Measurements from ENCODE around the gene HSDL1.

HSDL1 gene

GRCh38 chr16:84111525-84111924 is 33.5 kb downstream of the HSDL1 start:
- no peak for DNase-seq (ENCODE audit: low read depth, low spot score)

DNA sequence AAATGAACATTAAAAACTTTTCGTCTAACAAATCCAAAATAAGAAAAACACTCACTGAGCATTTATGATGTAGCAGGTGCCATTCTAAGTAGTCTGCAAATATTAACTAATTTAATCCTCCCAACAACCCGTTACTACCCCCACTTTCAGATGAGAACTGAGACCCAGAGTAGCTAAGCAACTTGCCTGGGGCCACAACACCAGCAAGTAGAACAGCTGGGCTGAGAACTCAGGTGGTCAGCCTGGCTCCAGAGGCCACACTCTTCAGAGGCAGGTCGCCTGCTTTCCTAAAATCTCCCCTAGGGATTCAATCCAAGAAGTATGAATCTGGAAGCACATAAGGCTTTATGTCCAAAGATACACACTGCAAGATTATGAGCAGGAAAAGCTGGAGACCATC is 34.5 kb downstream of the HSDL1 start:
- no peak overlapping the region for H3K27ac ChIP-seq

More at GRCh38 chr16:84111525-84111924, 33.5 kb downstream of the HSDL1 start:
- no peak overlapping the region for H3K27ac ChIP-seq

DNA sequence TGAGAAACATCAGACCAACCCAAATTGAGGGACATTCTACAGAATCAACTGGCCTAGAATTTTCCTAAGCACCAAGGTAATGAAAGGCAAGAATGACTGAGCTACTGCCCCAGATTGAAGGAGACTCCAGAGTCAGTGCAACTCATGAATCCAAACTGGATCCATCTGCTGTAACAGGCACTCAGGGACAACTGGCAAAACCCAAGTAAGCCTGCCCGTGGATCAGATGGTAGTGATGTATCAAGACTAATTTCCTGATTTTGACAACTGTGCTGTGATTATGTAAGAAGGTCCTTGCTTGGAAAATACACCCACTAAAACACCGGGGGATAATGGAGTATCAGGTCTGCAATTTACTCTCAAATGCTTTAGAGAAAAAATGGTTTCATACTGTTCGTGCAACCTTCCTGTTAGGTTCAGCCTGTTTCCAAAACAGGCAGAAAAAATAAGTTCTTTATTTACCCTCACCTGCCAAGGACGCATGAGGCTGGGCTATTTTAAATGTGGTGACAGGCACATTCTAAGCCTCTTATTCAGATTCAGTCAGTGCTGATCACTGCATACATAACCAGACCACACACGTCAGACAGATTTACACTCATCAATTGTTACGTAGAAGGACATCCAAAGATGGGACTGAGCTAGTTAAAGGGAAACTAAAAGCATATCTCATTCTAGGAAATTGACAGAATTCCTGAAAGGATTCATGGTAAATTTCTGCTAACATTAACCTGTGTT is 35.2 kb downstream of the HSDL1 start:
- peak; percentile 24 for DNase-seq (ENCODE audit: low read depth, low spot score)
- H3K27ac ChIP-seq, result no peak overlapping the region

More for the DNA sequence above, 34.5 kb downstream of the HSDL1 start:
- DNase-seq (ENCODE audit: low read depth, low spot score), result no peak

GRCh38 chr16:84107921-84108320 is 37.1 kb downstream of the HSDL1 start:
- no peak overlapping the region for H3K27ac ChIP-seq

GRCh38 chr16:84105948-84106740 is 38.8 kb downstream of the HSDL1 start:
- H3K27ac ChIP-seq, result no peak overlapping the region

More at GRCh38 chr16:84107921-84108320, 37.1 kb downstream of the HSDL1 start:
- DNase-seq (ENCODE audit: low read depth, low spot score), result no peak

GRCh38 chr16:84105301-84105815 is 39.6 kb downstream of the HSDL1 start:
- no peak overlapping the region for H3K27ac ChIP-seq
- DNase-seq (ENCODE audit: low read depth, low spot score), result no peak

More at GRCh38 chr16:84105948-84106740, 38.8 kb downstream of the HSDL1 start:
- no peak for DNase-seq (ENCODE audit: low read depth, low spot score)

DNA sequence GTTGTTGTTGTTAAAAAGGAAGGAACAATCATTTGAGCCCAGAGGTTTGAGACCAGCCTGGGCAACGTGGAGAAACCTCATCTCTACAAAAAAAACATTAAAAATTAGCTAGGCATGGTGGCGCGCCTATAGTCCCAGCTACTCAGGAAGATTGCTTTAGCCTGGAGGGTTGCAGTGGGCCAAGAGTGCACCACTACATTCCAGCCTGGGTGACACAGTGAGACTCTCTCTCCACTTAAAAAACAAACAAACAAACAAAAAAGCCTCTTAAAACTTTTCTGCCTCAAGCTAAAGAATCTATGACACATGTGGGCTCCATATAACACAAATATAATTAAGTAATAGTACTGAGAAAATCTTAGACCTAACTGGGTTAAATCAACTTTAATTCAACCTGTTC is 40.7 kb downstream of the HSDL1 start:
- no peak for DNase-seq (ENCODE audit: low read depth, low spot score)
- no peak overlapping the region for H3K27ac ChIP-seq

DNA sequence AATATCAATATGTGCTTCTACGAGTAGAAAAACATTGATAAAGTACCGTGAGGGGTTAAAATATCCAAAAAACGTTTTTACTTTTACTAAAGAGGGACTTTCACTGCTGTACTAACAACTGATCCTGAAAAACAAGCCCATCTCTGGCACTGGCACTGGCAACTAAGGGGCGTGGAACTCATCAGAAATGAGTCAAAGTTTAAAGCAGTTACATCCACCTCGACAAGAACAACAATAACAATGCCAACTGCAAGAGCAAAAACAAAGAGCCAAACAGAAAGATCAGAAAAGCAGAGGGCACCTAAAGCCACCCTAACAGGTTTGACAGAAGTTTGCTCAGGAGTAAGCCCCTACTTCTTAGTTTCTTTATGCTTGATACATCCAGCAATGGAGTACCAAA is 41.3 kb downstream of the HSDL1 start:
- no peak overlapping the region for H3K27ac ChIP-seq
- DNase-seq (ENCODE audit: low read depth, low spot score), result no peak

DNA sequence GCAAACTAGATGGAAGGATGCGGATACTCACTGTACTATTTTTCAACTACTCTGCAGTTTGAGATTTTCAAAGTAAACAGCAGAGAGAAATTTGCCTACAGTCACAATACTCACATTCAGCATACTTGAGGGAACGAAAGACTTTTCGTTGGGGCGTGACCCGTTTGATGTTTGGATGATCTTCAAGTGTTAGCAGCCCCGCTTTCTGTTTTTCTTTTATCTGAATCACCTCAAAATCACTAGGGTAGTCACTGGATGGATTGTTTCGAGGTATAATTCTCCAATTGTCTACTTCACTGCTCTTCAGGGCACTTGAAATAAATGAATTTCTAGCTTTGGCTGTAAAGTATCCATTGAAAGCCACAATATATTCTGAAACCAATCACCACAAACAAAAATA is 46.0 kb downstream of the HSDL1 start:
- DNase-seq (ENCODE audit: low read depth, low spot score), result no peak

DNA sequence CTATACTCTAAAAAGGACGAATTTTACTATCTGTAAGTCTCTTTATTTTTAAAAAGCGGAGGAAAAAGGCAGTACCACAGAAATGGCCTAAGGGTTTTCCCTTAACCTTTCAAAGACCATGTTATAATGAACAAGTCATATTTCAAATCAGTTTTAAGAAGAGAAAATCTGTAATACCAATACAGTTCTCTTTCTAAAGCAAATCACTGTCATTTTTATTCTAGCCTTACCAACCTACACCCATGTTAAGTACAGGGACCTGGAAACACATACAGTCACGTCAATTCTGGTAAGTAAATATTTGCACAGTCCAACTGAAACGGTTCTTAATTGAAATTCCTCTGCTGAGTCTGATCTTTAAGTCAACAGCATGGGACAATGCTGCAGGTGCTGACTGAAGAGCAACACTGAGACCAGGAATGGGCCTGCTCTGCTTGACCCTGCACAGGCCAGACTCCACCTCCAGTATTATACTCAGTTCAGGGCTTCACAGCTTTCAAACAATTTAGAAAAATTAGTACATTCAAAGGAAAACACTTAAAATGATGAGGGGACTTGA is 48.5 kb downstream of the HSDL1 start:
- no peak overlapping the region for H3K27ac ChIP-seq

More for the DNA sequence above, 46.0 kb downstream of the HSDL1 start:
- no peak overlapping the region for H3K27ac ChIP-seq

DNA sequence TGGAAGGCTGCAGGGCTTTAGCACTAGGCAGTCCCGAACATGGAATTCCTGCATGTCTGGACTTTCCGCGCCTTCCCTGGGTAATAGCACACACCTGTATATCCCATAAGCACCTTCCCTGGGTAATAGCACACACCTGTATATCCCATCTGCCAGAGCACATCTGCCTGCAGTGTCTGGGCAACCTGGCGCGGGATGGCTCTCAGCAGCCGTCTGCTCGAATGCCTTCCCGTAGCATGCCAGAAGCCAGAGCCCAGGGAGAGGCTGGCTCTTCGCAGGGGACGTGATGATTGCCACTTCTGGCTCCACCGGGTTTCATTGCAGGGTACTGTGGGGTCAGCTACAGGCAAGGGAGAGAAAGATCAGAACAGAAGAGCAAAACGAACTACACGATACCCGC is 49.5 kb downstream of the HSDL1 start:
- H3K27ac ChIP-seq, result no peak overlapping the region
- no peak for DNase-seq (ENCODE audit: low read depth, low spot score)

More for the DNA sequence above, 48.5 kb downstream of the HSDL1 start:
- no peak for DNase-seq (ENCODE audit: low read depth, low spot score)

DNA sequence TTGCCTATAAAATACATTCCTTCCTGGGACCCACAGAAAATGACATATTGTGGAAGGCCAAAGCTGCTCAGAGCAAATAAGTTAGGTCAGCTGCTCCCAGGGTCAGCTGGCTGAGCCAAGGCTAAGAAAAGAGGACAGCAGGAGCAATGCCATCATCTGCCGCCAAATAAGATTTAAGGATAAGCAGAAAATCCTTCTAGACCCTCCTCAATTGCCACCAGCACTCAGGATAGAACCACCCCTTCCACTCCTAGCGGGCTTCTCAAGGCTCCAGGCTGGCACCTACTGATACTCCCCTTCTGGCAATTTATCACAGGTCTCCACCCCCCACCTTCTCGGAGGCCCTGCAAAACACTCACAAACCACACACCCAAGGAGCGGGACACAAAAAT is 51.1 kb downstream of the HSDL1 start:
- H3K27ac ChIP-seq, result no peak overlapping the region
- DNase-seq (ENCODE audit: low read depth, low spot score), result no peak

- H3K27ac ChIP-seq, result no peak overlapping the region
- no peak for DNase-seq (ENCODE audit: low read depth, low spot score)
Measured at GRCh38 chr16:84093120-84093878, 51.7 kb downstream of the HSDL1 start.

GRCh38 chr16:84091460-84091859 is 53.5 kb downstream of the HSDL1 start:
- no peak for DNase-seq (ENCODE audit: low read depth, low spot score)
- H3K27ac ChIP-seq, result no peak overlapping the region

- DNase-seq (ENCODE audit: low read depth, low spot score), result no peak
- no peak overlapping the region for H3K27ac ChIP-seq
Measured at GRCh38 chr16:84090211-84090610, 54.8 kb downstream of the HSDL1 start.

DNA sequence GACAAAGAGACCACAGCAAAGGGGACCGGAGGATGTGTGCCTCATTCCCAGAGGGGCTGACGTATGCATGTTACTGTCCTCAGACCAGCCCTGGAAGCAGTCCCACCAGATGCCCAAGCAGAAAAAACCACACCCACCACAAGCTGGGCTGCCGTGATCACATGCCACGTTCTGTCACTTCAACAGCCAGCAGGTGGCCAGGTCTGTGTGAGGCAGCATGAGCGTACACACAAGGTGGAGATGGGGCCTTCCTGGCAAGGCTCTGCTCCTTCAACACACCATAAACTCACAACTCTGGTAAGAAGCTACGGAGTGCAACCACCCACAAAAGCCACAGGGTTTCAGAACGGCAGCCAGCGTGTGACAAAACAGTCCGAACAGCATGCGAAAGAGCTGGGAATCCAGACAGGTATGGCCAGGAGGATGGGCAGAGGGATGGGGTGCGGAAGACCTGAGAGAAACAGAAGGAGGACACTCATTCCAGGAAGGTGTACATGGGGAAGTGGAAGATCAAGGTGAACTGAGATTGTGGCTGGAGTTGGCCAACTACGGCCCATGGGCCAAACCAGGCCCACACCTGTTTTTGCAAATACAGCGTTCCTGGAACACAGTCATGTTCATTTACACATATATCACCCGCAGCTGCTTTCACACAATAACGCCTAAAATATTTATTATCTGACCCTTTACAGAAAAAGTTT is 56.1 kb downstream of the HSDL1 start:
- no peak overlapping the region for H3K27ac ChIP-seq
- DNase-seq (ENCODE audit: low read depth, low spot score), result no peak

GRCh38 chr16:84087466-84088151 is 57.4 kb downstream of the HSDL1 start:
- DNase-seq (ENCODE audit: low read depth, low spot score), result no peak
- H3K27ac ChIP-seq, result no peak overlapping the region

DNA sequence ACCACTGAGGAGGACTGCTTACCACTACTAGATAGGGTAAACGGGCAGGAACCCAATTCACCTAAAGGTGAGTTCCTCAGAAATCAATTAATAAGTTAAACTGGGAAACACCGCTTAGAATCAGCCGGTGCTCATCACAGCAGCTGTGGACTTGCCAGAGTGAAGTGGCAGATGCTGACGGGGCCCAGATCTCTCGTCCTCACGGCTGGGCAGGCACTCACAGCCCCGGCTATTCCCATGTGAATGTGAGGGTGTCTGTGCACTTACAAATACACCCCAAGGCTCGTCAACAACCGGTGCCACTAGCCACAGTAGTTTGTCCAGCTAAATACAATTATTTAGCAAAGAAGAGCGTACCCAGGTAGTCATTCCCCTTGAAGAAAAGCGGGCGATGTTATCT is 58.0 kb downstream of the HSDL1 start:
- no peak for DNase-seq (ENCODE audit: low read depth, low spot score)
- H3K27ac ChIP-seq, result no peak overlapping the region

DNA sequence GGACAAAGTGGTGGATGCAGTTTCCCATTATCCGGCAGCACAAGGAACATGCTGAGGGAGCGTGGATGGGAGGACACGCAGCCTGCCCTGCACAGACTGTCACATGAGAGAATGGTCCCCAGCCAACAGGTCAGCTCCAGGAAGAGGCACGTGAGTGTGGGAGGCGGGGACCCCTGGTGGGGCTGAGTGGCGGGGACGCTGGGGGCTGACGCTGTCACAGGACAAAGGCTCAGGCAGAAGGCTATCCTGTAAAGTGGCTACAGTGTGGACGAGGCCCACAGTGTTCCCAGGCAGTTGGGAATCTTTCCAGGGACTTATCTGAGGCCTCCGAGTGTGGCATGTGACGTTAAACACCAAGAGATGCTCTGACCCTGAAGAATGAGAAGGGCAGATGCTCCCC is 58.6 kb downstream of the HSDL1 start:
- no peak for DNase-seq (ENCODE audit: low read depth, low spot score)
- H3K27ac ChIP-seq, result no peak overlapping the region

Data from epithelial cell of prostate (primary cell).